Suppressor macrophage treated with lipopolysaccharide for 1 hour (primary cell): ENCODE results near the gene RBM34.
A peak's percentile ranks its signal among the peaks of the same experiment; 100 is the strongest.
"Not testable (repeated sequence)": the region's sequence is repeated elsewhere in the genome, so short reads cannot be mapped to it uniquely, and the experiment has no call there.

Source experiments
- DNase-seq, 3 donors: peaks; one replicate each; pipeline ENCODE4 v3.0.0-alpha.2; 2020 to 2022

RBM34 gene, protein sequence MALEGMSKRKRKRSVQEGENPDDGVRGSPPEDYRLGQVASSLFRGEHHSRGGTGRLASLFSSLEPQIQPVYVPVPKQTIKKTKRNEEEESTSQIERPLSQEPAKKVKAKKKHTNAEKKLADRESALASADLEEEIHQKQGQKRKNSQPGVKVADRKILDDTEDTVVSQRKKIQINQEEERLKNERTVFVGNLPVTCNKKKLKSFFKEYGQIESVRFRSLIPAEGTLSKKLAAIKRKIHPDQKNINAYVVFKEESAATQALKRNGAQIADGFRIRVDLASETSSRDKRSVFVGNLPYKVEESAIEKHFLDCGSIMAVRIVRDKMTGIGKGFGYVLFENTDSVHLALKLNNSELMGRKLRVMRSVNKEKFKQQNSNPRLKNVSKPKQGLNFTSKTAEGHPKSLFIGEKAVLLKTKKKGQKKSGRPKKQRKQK

DNA sequence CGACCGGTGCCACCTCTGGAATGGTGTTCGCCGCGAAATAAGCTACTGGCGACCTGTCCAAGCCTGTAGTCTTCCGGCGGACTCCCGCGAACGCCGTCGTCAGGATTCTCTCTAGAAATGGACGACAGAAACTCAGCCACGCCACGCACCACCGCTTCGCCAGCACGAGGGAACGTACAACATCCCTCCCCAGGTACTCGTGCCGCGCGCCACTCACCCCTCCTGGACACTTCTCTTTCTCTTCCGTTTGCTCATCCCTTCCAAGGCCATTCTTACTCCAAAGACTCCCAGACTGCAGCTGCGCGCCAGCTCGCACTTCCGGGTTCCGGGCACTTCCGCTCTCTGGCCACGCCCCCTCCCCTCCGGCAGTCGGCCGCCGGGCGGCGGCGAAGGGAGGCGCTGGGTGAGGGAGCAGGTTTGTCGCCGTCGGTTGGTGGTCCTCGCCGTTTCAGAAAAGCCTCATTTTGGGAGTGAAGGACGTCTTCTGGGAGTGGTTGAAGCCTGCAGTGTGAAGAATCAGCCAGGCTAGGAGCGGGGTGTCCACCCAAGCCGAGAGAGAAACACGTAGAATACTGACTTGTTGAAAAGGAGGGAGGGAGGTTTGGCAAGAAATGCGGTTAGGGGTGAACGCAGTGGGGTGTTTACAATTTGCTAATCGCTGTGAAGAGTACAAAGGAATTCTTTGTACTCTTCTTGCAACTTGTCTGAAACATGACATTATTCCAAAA lies at the start of gene RBM34:
RBM34 (minus strand) TSS at position 294 of the 728 bp plus-strand sequence; CDS start at position 270, 24 bp downstream.
- DNase-seq, result peak; percentile 94 to 97 (median 96)

DNA sequence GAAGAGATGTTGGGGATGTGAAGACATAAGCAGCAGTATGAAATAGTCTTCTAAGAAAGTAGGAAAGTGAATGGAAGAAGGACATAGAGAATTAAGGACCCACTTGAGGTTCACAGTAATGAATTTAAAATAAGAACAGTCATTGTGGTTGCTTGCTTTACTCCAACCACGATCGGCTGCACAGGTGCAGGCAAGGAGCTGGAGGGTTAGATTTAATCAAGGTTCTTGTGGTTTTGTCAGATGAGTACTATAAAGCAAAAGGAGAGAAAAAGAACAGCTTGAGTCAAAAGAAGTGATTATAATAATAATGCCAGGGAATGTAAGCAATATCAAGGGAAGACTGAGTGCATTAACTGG lies 46.1 kb upstream of the RBM34 start:
- DNase-seq, result no peak

DNA sequence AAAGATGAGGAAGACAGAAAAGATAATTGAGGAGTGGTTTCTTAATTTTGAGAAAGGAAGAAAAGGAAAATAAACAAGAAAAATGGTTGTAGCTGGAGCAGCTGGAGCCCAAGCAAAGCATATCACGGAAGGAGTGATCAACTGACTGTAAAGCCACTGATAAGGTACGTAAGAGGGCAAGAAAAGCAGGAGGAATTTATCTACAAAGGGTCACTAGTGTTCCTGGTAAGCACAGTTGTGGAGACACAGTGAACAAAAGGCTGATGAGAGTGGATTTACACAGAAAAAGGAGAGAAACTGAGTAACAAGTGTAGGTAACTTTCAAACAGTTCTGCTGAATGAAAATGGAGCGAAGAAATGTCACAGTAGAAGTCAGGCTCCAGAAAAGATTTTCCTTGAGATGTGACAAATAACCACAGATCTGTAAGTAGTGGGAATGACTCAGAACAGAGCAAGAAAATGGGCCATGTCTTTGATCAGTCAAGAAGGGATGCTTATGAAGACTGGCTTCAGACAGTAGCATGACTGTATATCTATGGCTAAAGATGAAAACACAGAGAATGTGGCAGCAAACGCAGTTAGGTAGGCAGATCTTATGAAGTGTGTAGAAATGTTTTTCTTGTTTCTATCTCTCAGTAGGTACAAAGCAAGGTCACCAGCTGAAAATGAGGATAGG lies 45.6 kb upstream of the RBM34 start:
- peak in 1 of 3 donors; percentile 7 for DNase-seq

DNA sequence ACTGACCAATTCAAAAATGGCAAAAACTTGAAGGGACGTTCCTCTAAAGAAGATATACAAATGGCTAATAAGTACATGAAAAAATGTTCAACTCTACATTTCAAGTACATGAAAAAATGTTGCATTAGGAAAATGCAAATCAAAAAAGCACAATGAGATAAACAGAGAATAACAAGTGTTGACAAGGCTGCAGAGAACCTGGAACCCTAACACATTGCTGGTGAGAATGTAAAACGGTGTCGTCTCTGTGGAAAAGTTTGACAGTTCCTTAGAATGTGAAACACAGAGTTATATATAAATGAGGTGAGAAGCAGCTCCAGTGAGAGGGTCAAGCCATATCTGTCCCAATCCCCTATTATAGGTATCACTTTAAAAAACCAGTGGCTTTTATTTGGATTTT lies 44.6 kb upstream of the RBM34 start:
- no peak for DNase-seq

DNA sequence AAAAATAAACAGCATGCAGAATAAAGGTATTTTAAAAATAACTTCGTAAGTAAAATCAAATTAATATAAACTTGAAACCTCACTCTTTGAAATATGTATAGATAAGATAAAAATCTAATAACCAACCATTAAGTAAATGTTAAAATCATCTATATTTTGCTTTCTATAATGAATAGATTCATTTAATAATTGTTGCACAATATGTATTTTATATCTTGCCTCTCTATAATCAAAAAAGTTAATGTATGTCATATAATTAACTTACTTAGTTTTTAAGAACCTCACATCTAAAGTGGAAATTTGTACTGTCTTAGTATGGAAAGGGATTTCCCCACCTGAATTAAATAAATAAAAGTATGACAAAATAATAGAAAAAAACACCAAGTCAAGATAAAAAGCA lies 42.4 kb upstream of the RBM34 start:
- no peak for DNase-seq

DNA sequence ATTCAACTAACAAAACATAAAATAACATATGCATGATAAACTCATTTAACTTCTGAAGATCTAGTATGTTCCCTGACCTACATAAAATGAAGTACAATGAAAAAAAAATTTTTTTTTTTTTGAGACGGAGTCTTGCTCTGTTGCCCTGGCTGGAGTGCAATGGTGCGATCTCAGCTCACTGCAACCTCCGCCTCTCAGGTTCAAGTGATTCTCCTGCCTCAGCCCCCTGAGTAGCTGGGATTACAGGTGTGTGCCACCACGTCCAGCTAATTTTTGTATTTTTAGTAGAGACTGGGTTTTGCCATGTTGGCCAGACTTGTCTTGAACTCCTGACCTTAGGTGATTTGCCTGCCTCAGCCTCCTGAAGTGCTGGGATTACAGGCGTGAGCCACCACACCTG lies 41.4 kb upstream of the RBM34 start:
- DNase-seq, result not testable (repeated sequence)

DNA sequence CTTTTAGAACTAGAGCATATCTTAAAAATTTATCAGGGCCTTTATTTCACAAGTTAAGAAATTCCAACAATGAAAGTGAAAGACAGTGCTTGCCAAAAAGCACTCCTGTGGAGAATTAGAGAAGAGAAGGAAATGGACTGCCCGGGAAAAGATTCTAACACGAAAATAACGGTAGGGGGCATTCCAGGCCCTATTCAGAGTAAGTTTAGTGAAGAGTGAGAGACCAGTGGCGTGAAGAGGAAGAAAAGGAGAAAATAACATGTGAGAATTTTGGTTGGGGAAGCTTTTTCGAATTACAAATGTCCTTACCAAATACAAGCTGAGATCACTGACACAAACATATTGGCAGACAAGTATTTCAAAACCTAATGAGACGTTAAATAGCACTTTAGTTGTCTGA lies 38.4 kb upstream of the RBM34 start:
- peak; percentile 45 to 52 (median 48) for DNase-seq

DNA sequence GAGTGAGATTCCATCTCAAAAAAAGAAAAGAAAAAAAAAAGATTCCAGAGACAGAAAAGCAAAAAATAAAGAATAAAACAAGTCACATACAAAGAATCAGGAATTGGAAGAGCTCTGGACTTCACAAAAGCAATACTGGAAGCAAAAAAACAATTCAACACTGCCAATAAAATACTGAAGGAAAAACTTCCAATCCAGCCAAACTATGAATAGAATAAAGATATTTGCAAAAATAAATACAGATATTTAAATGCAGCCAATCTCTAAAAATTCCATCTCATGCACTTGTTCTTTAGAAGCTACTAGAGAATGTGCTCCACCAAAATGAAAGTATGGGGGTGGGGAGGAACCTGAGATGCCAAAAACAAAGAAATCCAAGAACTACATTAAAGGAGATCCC lies 29.4 kb upstream of the RBM34 start:
- no peak for DNase-seq

DNA sequence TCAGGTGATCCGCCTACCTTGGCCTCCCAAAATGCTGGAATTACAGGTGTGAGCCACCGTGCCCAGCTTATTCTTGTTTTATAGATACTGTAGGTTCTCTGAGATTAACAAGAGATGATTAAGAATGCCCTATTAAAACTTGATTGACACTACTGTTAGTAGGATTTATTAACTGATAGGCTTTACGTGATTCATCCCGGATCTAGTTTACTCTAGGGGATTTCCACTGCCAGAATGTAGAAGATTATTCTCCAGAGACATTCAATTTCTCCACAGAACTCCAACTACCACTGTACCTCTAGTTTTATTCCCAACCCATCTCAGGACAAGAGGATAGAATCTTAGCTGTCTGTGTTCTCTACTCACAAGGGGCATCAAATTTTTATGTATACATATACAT lies 26.3 kb upstream of the RBM34 start:
- DNase-seq, result no peak

DNA sequence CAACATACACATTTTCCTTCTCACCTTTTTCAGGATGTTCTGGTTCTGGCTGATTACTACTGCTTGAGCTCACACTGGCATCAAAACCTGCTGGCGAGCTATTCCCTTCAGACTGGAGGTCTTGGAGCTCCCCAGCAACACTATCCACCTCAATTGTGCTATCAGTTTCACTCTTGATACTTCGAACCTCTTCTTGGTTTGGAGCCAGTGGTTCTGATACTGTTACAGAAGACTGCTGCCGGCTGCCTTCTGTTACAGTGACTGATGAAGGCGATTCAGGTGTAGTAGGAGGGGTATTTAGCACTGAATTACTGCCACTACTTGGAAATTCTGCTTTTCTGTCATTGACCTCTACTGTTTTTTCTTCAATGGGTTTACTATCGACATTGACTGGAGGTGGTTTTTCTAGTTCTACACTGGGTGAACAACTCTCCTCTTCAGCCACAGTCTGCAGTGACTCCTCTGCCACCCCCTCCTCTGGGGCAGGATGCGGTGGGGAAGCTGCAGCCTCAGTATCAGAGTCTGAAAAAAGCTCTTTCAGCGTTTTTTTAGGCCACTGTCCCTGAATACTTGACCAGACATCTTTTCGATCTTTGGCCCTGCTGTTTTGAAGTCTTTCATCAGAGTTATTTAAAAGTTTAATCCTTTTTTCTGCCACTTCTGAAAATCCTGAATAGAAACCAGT lies 20.7 kb upstream of the RBM34 start:
- DNase-seq, result no peak

DNA sequence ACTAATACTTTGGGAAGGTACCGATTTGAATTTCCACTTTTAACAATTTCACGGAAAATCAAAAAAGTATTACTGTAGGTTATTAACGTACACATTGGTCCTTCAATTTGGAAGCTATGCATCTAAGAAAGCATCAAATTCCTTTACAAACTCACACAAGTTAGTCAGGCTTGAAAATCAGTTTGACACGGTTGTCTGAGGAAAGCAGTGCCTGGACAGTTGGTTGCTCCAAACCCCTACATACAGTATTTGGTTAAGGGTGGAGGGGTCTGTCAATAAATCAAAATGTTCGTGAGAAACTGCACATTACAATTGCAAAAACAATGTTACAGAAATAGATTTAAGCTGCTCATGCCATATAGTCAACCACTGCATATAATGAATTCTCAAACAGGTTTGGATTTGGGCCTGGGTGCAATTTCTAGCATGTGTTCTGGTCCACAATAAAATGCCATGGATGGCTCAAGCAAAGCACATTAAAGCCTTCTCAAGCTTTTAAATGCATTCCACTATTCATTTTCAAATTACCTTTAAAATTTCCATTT lies 19.9 kb upstream of the RBM34 start:
- DNase-seq, result no peak

DNA sequence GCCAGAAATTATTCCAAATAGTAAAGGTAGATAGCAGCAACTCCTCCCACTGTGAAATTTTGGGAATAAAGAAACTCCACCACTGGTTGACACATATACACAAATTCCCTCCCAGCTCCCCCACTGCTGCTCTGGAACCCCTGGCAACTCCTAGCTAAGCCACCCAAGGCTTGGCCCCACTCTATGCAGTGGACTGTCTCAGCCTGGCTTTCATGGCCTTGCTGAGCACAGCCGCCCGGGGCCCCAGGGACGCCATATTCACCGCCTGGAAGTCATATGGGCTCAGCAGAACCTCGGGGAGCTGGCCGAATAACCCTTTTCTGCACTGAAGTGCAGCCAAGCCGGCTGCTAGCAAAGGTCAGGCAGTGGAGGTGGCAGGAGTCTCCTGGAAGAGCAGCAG lies 15.4 kb upstream of the RBM34 start:
- DNase-seq, result no peak

DNA sequence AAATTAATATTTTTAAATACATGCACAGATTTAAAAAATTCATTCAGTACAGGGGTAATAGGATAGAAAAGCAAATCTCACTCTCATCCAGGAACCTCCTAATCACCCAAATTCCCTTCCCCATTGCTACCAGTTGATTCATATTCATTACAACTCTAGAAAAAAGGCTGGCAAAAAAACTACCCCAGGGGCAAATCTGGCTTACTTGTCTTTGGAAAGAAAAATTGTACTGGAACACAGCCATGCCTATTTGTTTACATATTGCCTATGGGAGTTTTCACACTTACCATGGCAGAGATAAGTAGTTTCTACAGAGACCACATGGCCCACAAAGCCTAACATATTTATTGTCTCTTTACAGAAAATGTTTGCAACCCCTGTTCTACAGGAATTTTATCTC lies 8.9 kb upstream of the RBM34 start:
- no peak for DNase-seq

DNA sequence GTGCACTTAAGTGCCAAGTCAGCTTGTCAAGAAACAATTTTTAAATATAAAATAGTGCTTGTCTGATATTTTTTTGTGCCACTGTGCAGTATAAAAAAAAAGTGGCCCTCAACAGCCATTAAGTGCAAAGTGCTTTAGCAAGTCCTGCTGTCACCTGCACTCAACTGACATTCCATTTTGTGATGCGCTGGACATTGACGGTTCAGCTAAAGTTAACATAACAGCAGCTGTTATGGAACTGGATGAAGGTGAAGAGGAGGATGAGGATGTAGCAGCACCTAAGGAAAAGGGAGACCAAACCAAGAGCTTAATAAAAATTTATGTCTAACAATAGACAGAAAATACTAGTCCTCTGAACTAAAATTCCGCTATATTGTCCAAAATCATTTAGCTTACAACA lies 7.3 kb upstream of the RBM34 start:
- no peak for DNase-seq

DNA sequence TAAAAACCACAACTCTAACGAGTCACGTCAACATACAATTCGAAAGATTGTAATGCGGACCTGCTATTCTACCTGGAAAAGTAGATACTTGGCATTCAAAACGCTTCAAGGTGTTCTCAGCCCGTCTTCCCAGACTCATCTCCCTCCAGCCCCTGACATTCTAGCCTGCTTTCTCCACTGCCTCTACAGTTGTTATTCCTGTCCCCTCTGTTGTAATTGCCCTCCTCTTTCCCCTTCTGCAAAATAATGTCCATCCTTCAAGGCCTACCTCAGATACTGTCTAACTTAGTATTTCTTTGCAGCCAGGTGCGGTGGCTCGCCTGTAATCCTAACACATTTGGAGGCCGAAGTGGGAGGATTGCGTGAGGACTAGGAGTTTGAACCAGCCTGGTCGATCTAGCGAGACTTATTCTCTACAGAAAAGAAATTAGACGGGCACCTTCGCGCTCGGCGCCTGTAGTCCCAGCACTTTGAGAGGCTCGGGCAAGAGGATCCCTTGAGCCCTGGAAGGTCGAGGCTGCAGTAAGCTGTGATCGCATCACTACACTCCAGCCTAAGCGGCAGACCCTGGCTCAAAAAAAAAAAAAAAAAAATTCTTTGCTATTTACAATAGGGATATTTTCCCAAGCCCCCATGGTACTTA lies 756 bp upstream of the RBM34 start:
- no peak for DNase-seq

DNA sequence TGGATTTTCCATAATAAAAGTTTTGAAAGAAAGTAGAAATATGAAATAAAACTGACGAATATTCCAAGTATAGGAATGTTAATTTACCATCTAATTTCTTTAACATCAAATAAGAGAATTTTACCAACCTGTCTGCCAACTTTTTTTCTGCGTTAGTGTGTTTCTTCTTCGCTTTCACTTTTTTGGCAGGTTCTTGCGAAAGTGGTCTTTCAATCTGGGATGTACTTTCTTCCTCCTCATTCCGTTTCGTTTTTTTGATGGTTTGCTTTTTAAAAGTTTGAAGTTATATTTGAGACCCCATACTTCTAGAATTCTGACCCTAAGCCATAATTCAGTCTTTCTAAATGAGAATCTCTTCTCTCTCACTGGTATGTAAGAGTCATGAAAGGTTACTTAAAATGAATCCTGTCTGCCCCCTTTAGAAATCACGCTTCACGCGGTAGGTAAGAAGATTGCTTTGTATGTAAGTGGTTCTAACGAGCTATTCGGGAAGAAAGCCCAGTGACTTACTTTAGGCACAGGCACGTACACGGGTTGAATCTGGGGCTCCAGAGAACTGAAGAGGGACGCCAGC lies 580 bp downstream of the RBM34 start:
- DNase-seq, result peak; percentile 43 to 56 (median 54)

DNA sequence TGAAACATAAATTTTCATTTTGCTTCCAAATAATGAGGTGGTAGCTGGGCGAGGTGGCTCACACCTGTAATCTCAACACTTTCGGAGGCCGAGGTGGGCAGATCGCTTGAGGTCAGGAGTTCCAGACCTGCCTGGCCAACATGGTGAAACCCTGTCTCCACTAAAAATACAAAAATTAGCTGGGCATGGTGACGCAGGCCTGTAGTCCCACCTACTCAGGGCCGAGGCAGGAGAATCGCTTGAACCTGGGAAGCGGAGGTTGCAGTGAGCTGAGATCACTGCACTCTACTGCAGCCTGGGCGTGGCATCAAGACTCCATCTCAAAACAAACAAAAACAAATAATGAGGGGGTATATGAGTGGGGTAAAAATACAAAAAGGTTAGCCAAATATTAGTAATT lies 1.1 kb downstream of the RBM34 start:
- DNase-seq, result not testable (repeated sequence)

DNA sequence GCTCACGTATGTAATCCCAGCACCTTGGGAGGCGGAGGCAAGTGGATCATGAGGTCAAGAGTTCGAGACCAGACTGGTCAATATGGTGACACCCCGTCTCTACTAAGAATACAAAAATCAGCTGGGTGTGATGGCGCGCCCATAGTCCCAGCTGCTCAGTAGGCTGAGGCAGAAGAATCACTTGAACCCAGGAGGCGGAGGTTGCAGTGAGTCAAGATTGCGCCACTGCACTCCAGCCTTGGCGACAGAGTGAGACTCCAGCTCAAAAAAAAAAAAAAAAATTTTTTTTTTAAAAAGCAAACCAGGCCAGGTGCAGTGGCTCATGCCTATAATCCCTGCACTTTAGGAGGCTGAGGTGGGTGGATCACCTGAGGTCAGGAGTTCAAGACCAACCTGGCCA lies 1.8 kb downstream of the RBM34 start:
- not testable (repeated sequence) for DNase-seq

DNA sequence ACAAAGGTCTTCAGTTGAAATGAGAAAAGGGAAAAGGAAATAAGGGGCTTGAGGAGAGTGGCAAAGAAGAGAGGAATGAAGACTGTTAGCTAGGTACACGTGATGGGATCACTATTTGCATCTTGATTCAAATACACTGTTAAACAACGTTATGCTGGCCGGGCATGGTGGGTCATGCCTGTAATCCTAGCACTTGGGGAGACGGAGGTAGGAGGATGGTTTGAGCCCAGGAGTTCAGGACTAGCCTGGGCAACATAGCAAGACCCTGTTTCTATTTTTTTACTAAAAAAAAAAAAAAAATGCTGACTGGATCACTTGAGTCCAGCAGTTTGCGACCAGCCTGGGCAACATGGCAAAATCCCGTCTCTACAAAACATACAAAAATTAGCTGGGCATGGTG lies 2.4 kb downstream of the RBM34 start:
- no peak for DNase-seq

DNA sequence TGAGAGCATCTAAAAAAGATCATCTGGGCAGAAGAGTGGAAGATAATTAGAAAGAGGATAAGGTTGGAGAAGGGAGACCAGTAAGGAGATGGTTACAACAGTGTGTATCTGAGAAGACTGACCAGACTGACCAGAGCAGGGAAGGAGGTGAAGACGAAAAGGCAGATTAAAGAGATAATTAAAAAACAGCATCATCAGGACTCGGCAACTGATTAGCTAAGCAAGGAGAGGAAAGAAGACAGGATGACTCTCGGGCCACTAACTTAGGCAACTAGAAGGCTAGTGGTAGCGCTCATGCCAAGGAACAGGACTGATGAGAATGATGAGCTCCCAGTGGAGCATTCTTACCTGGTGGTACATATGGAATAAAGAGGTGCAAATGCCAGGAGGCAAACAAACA lies 3.9 kb downstream of the RBM34 start:
- no peak for DNase-seq

DNA sequence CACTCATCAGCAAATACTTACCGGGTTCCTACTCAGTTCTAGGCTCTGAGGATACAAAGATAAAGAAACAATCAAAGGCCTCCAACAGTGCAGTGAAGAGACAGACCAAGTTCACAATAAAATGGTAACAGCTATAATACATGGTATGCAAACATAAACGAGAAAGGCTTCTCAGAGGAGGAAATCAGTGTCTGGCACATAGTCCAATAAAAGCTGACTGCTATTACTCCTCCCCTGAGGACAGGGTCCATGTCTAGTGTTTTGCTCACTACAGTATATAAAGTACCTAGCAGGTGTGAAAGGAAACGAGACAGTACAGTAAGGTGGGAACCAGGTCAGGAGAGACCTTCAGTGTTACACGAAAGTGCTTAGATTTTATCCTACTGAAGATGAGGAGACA lies 4.3 kb downstream of the RBM34 start:
- no peak for DNase-seq

DNA sequence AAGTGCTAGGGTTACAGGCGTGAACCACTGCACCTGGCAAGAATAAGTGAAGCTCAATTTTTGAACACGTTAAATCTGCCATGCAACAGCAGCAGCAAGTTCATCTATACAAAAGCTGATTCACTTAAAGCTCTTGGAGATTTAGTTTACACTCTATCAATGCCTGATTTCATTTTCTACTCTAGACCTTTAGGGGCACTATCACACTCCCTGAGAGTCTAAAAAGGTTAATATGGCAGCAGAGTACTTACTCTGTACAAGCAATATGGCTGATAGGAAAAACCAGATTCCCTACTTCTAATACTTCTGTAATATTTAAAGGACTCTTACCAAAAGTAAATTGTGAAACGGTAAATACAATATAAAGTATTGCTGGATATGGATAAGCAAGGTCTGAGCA lies 4.8 kb downstream of the RBM34 start:
- no peak for DNase-seq
